GM12891 (cell line): ENCODE data around the gene HEATR9.

Source experiments
- PAX5 ChIP-seq: IDR thresholded peaks from 2 replicates; pipeline ENCODE4 v1.6.1; 2011; ENCODE audit warnings: low read length, moderate library complexity, mild to moderate bottlenecking; ENCODE audit not compliant: insufficient read depth, severe bottlenecking
- POLR2A ChIP-seq: IDR thresholded peaks from 2 replicates; pipeline ENCODE4 v1.6.1; 2011; ENCODE audit warnings: low read depth, low read length, control low read depth
- POLR2AphosphoS5 ChIP-seq: IDR thresholded peaks from 2 replicates; pipeline ENCODE4 v1.6.1; 2011; ENCODE audit warnings: low read depth, low read length, control low read depth
- POU2F2 ChIP-seq: IDR thresholded peaks from 2 replicates; pipeline ENCODE4 v1.6.1; 2011; ENCODE audit warnings: low read depth, mild to moderate bottlenecking, control low read depth, low read length, moderate library complexity
- SPI1 ChIP-seq: IDR thresholded peaks from 2 replicates; pipeline ENCODE4 v1.6.1; 2011; ENCODE audit warnings: low read depth, low read length, control low read depth
- TAF1 ChIP-seq: IDR thresholded peaks from 2 replicates; pipeline ENCODE4 v1.6.1; 2011; ENCODE audit warnings: low read depth, low read length, control low read depth

DNA sequence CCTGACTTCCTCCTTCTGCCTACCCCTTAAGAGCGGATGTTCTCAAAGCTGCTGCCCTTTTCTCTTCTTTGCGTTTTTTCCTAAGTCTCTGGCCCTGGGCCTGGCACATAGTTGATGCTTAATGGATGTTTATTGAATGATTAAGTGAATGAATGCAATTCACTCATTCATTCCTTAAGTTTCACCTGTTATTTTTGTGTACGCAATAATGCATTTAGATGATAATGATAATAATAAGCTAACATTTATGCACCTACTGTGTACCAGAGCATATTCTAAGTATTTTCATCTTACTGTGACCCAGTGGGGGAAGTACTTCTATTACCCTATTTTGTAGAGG, 7.1 kb upstream of the HEATR9 start:
- no peak for TF ChIP-seq POLR2A
- peak; percentile 67; the same call in 1 of the 2 replicates for TF ChIP-seq SPI1
- TF ChIP-seq POLR2AphosphoS5, result no peak
- TF ChIP-seq TAF1, result no peak
- no peak for TF ChIP-seq POU2F2
- no peak for TF ChIP-seq PAX5
